ENCODE measurements around the gene MS4A14.
"Not testable (repeated sequence)": the region's sequence is repeated elsewhere in the genome, so short reads cannot be mapped to it uniquely, and the experiment has no call there.

MS4A14 gene

GRCh38 chr11:60396382-60396781 is at the start of gene MS4A14:
Gene MS4A14 (plus strand): TSS chr11:60396459. CDS start chr11:60396579, 120 bp downstream.
- DNase-seq, result no peak

- DNase-seq, result no peak
Measured at GRCh38 chr11:60347084-60347797, 49.0 kb upstream of the MS4A14 start.

- DNase-seq, result no peak
Measured at GRCh38 chr11:60348116-60348515, 48.1 kb upstream of the MS4A14 start.

GRCh38 chr11:60349990-60350389 is 46.3 kb upstream of the MS4A14 start:
- DNase-seq, result no peak

GRCh38 chr11:60357771-60358170 is 38.5 kb upstream of the MS4A14 start:
- no peak for DNase-seq

- no peak for DNase-seq
Measured at GRCh38 chr11:60360621-60361020, 35.6 kb upstream of the MS4A14 start.

- DNase-seq, result no peak
Measured at GRCh38 chr11:60362241-60362640, 34.0 kb upstream of the MS4A14 start.

- DNase-seq, result peak; percentile 62
Measured at GRCh38 chr11:60363542-60364470, 32.5 kb upstream of the MS4A14 start.

- not testable (repeated sequence) for DNase-seq
Measured at GRCh38 chr11:60366262-60366904, 29.9 kb upstream of the MS4A14 start.

- DNase-seq, result peak; percentile 18
Measured at GRCh38 chr11:60367009-60367408, 29.2 kb upstream of the MS4A14 start.

- no peak for DNase-seq
Measured at GRCh38 chr11:60367896-60368295, 28.4 kb upstream of the MS4A14 start.

- DNase-seq, result no peak
Measured at GRCh38 chr11:60370252-60370810, 25.9 kb upstream of the MS4A14 start.

- DNase-seq, result no peak
Measured at GRCh38 chr11:60370811-60371298, 25.4 kb upstream of the MS4A14 start.

GRCh38 chr11:60371386-60371785 is 24.9 kb upstream of the MS4A14 start:
- DNase-seq, result no peak

GRCh38 chr11:60371854-60372253 is 24.4 kb upstream of the MS4A14 start:
- DNase-seq, result no peak

- no peak for DNase-seq
Measured at GRCh38 chr11:60372767-60373166, 23.5 kb upstream of the MS4A14 start.

- DNase-seq, result no peak
Measured at GRCh38 chr11:60375316-60375715, 20.9 kb upstream of the MS4A14 start.

- no peak for DNase-seq
Measured at GRCh38 chr11:60376601-60377000, 19.7 kb upstream of the MS4A14 start.

GRCh38 chr11:60377401-60378136 is 18.7 kb upstream of the MS4A14 start:
- peak; percentile 64 for DNase-seq

GRCh38 chr11:60378354-60378753 is 17.9 kb upstream of the MS4A14 start, which contains the start of gene MS4A7:
Gene MS4A7 (plus strand): TSS chr11:60378532. CDS start chr11:60383142, 4,610 bp downstream.
- DNase-seq, result peak; percentile 69

GRCh38 chr11:60389279-60389910 is 6.9 kb upstream of the MS4A14 start:
- DNase-seq, result peak; percentile 65

- DNase-seq, result no peak
Measured at GRCh38 chr11:60390419-60390818, 5.8 kb upstream of the MS4A14 start.

All from CD4-positive, alpha-beta T cell treated with Interferon gamma for 1 hour (primary cell).